Cardiac fibroblast (primary cell): ENCODE data around the gene CITED2.

Experiments
- DNase-seq, 2 donors: peaks; one replicate each; pipeline versions ENCODE4 v3.0.0 to v3.0.0-alpha.2; 2010; ENCODE audit warnings: low read depth in 2 of 2
- H3K4me3 ChIP-seq, 2 donors: replicated peaks in 1 of 2; 1 replicate in 1 of 2; 2 replicates in 1 of 2; pipeline ENCODE4 v1.5.1; 2011; ENCODE audit warnings: low read depth in 2 of 2, low read length in 2 of 2, mild to moderate bottlenecking in 2 of 2, moderate library complexity in 1 of 2
- TF ChIP-seq, protein P1 (sequence below): IDR thresholded peaks from one replicate; pipeline ENCODE4 v1.5.1; 2011; ENCODE audit warnings: low read depth, mild to moderate bottlenecking, low read length, inconsistent platforms

Gene CITED2

DNA sequence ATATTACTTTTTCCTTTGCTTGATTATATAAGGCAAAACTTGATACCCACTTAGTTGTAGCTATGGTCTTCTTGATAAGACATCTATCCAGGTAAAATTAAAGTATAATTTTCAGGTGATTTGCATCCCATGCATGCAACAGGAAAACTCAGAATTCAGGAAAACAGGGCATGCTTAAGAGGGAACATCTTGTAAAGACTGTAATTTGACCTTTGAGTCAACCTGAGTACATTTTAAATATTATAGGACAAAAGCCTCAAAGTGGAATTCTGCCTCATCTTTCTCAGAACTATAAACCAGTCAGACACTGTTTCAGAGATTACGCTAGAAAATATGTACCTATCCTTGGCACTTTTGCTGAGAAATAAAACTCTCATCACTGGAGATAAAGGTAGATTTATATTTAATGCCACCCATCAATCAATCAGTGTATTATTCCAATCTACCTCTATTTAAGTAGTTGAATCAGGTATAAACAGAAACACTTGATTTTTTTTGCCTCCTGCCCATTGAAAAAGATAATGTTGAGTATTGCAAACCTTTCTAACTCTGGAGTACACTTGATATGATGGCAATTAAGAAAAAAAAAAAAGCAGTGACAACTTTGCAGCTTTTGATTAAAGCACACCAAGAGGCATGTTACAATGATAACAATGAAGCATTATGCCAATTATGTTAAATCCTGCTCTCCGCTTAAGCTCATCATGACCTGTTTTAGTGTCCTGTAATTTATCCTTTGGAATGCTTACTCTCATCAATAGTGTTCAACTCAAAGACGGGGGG, 2.8 kb downstream of the CITED2 start:
- TF ChIP-seq, protein P1, sequence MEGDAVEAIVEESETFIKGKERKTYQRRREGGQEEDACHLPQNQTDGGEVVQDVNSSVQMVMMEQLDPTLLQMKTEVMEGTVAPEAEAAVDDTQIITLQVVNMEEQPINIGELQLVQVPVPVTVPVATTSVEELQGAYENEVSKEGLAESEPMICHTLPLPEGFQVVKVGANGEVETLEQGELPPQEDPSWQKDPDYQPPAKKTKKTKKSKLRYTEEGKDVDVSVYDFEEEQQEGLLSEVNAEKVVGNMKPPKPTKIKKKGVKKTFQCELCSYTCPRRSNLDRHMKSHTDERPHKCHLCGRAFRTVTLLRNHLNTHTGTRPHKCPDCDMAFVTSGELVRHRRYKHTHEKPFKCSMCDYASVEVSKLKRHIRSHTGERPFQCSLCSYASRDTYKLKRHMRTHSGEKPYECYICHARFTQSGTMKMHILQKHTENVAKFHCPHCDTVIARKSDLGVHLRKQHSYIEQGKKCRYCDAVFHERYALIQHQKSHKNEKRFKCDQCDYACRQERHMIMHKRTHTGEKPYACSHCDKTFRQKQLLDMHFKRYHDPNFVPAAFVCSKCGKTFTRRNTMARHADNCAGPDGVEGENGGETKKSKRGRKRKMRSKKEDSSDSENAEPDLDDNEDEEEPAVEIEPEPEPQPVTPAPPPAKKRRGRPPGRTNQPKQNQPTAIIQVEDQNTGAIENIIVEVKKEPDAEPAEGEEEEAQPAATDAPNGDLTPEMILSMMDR: no peak
- peak overlapping the region; percentile 92 to 93 for H3K4me3 ChIP-seq
- peak; percentile 22 to 53 for DNase-seq

DNA sequence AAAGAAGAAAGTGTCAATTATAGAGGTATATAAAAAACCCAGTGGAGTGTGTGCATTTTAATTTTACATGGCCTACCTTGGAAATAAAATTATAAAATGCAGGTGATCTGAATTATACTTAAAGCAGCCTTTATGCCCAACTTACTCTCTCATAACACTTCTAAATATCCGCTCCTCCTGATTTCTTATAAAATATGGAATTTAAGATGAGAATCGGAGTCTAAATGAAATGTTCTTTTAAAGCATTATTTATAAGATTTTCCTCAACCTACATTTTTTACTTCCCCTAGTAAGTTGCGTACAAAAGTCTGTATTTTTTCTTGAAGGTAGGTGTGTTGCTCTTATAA, 3.5 kb downstream of the CITED2 start:
- H3K4me3 ChIP-seq: peak overlapping the region; percentile 92 to 93
- DNase-seq: peak in 1 of 2 donors; percentile 43
- TF ChIP-seq, protein P1: no peak

- peak; percentile 73 to 80 for DNase-seq
- TF ChIP-seq, protein P1: no peak
- peak overlapping the region in 1 of 2 donors; percentile 92 for H3K4me3 ChIP-seq
These were observed 4.0 kb downstream of the CITED2 start for GRCh38 chr6:139370283-139370998.

GRCh38 chr6:139369568-139370282, 4.7 kb downstream of the CITED2 start:
- H3K4me3 ChIP-seq: no peak overlapping the region

GRCh38 chr6:139369068-139369467, 5.4 kb downstream of the CITED2 start:
- no peak overlapping the region for H3K4me3 ChIP-seq
- peak in 1 of 2 donors; percentile 16 for DNase-seq
- TF ChIP-seq, protein P1: no peak

More at GRCh38 chr6:139369568-139370282, 4.7 kb downstream of the CITED2 start:
- DNase-seq: peak; percentile 82 to 84
- TF ChIP-seq, protein P1: peak; percentile 52

- no peak for DNase-seq
- TF ChIP-seq, protein P1: no peak
These were observed 5.8 kb downstream of the CITED2 start for GRCh38 chr6:139368661-139369060.

More at GRCh38 chr6:139368661-139369060, 5.8 kb downstream of the CITED2 start:
- no peak overlapping the region for H3K4me3 ChIP-seq
